ENCODE measurements around the gene CRAMP1. TPM values are rescaled to one million over a fixed set of nuclear protein-coding genes. Genes with fewer than 3 reads are reported as not detected.

Gene CRAMP1
- total RNA-seq, 1 donor from 2014 or later, result 12.7 TPM

GRCh38 chr16:1642753-1643152 lies 30.6 kb downstream of the CRAMP1 start:
- H3K4me3 ChIP-seq, result no peak overlapping the region
- no peak for DNase-seq (ENCODE audit: low spot score in 2 of 2)
- no peaks in the 10 kb centered on the region for H3K27me3 ChIP-seq
- TF ChIP-seq CTCF (IDR thresholded peaks at IDR 0.05), result no peak
- H3K36me3 ChIP-seq, result peaks cover 66 to 79% of the 10 kb centered on the region in 2 donors
- intact Hi-C loops (cut with DNase I), result no loop called here
- H3K27ac ChIP-seq, result no peak overlapping the region
- H3K9me3 ChIP-seq, result no peaks in the 10 kb centered on the region
- H3K4me1 ChIP-seq, result no peaks in the 10 kb centered on the region

DNA sequence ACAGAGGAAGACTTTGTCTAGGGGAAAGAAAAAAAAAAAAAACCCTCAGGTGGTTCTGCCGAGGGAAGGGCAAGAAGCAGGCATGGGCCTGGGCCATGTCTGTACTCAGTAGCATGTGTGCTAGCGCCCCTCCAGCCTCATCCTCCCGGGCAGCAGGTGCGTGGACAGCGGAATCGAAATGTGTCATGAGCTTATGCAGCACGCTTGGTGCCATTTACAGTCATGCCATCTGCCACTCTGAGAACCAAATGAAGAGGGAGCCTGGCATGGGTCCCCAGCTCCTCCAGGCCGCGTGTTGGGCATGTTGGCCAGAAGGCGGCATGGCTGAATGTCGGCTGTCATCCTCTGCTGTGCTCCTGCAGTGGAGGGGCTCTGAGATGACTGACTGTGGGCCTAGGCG lies 31.4 kb downstream of the CRAMP1 start:
- no peak for TF ChIP-seq CTCF (IDR thresholded peaks at IDR 0.05)
- no peaks in the 10 kb centered on the region for H3K9me3 ChIP-seq
- no peaks in the 10 kb centered on the region for H3K27me3 ChIP-seq
- peaks cover 58 to 73% of the 10 kb centered on the region in 2 donors for H3K36me3 ChIP-seq
- no peak overlapping the region for H3K27ac ChIP-seq
- no peak for DNase-seq (ENCODE audit: low spot score in 2 of 2)
- no peak overlapping the region for H3K4me3 ChIP-seq
- intact Hi-C loops (cut with DNase I), result no loop called here
- H3K4me1 ChIP-seq, result no peaks in the 10 kb centered on the region

GRCh38 chr16:1645914-1646525 lies 33.9 kb downstream of the CRAMP1 start:
- Histone ChIP-seq H3K9me3 (no peaks in the 10 kb centered on the region), H3K27ac (no peak overlapping the region), H3K36me3 (peaks cover 43 to 57% of the 10 kb centered on the region in 2 donors), H3K4me3 (no peak overlapping the region), H3K4me1 (no peaks in the 10 kb centered on the region), H3K27me3 (no peaks in the 10 kb centered on the region)
- no peak for DNase-seq (ENCODE audit: low spot score in 2 of 2)
- no peak for TF ChIP-seq CTCF (IDR thresholded peaks at IDR 0.05)
- intact Hi-C loops (cut with DNase I), result no loop called here

- peaks cover 34 to 51% of the 10 kb centered on the region in 2 donors for H3K36me3 ChIP-seq
- DNase-seq (ENCODE audit: low spot score in 2 of 2), result no peak
- intact Hi-C loops (cut with DNase I), result no loop called here
- TF ChIP-seq CTCF (IDR thresholded peaks at IDR 0.05), result no peak
- no peaks in the 10 kb centered on the region for H3K4me1 ChIP-seq
- H3K27ac ChIP-seq, result no peak overlapping the region
- no peak overlapping the region for H3K4me3 ChIP-seq
- H3K27me3 ChIP-seq, result no peaks in the 10 kb centered on the region
- H3K9me3 ChIP-seq, result no peaks in the 10 kb centered on the region
These were observed 35.7 kb downstream of the CRAMP1 start for GRCh38 chr16:1647856-1648255.

GRCh38 chr16:1650131-1650530 lies 38.0 kb downstream of the CRAMP1 start:
- Histone ChIP-seq H3K9me3 (no peaks in the 10 kb centered on the region), H3K27me3 (no peaks in the 10 kb centered on the region), H3K4me1 (no peaks in the 10 kb centered on the region), H3K36me3 (peaks cover 43 to 60% of the 10 kb centered on the region in 2 donors), H3K27ac (no peak overlapping the region), H3K4me3 (no peak overlapping the region)
- intact Hi-C loops (cut with DNase I), result no loop called here
- DNase-seq (ENCODE audit: low spot score in 2 of 2), result no peak
- no peak for TF ChIP-seq CTCF (IDR thresholded peaks at IDR 0.05)
